Sigmoid colon (tissue), 7 donors: ENCODE measurements around the gene FNIP2. TPM values are rescaled to one million over a fixed set of nuclear protein-coding genes. Genes with fewer than 3 reads are reported as not detected.
"Not testable (repeated sequence)": the region's sequence is repeated elsewhere in the genome, so short reads cannot be mapped to it uniquely, and the experiment has no call there.

Experiments
- DNase-seq: peaks from one replicate; pipeline ENCODE4 v3.0.0-alpha.2; 2019
- H3K27ac ChIP-seq, 4 donors: fragments of 200-600 bp; sonication (generic); one replicate each; pipeline ENCODE4 v1.5.1; 2016 to 2019; ENCODE audit warnings: mild to moderate bottlenecking in 1 of 4
- H3K27me3 ChIP-seq, 3 donors: fragments of 200-600 bp; sonication (generic); one replicate each; pipeline ENCODE4 v1.5.1; 2019; ENCODE audit warnings: mild to moderate bottlenecking in 1 of 3
- H3K36me3 ChIP-seq, 4 donors: fragments of 200-600 bp; sonication (generic); one replicate each; pipeline ENCODE4 v1.5.1; 2016 to 2019
- H3K4me1 ChIP-seq, 4 donors: fragments of 200-600 bp; sonication (generic); one replicate each; pipeline ENCODE4 v1.5.1; 2017 to 2019
- H3K4me3 ChIP-seq, 4 donors: fragments of 200-600 bp; sonication (generic); one replicate each; pipeline ENCODE4 v1.5.1; 2017 to 2019; ENCODE audit warnings: mild to moderate bottlenecking in 2 of 4, moderate library complexity in 1 of 4
- H3K9me3 ChIP-seq, 4 donors: fragments of 200-600 bp in 3 of 4; sonication (generic) in 3 of 4; one replicate each; pipeline versions ENCODE4 v1.5.1 to v1.6.1; 2013 to 2019
- EP300 ChIP-seq, 4 donors: sonication (generic); formaldehyde crosslinking; IDR thresholded peaks; one replicate each; pipeline ENCODE4 v1.6.1; 2017; ENCODE audit warnings: antibody characterized with exemption in 4 of 4
- POLR2A ChIP-seq, 2 donors: fragments of 450-650 bp; IDR thresholded peaks; one replicate each; pipeline ENCODE4 v1.6.1; 2016; ENCODE audit warnings: antibody characterized with exemption in 2 of 2, mild to moderate bottlenecking in 2 of 2, moderate library complexity in 2 of 2
- POLR2AphosphoS5 ChIP-seq, 4 donors: sonication (generic); formaldehyde crosslinking; IDR thresholded peaks; one replicate each; pipeline ENCODE4 v1.6.1; 2017; ENCODE audit warnings: antibody characterized with exemption in 4 of 4
- WGBS, 2 donors: extraction: QIAGEN DNeasy Blood & Tissue Kit; methylation state at CpG; one replicate each; pipeline ENCODE4 v1.1.7; 2013; 5-methylcytosine and 5-hydroxymethylcytosine counted together
- intact Hi-C: fragments of 100-400 bp; cut with DNase I; formaldehyde crosslinking; loops from one replicate; pipeline ENCODE4 v1.15.1; 2023
- polyA plus RNA-seq, 3 donors: library from polyadenylated mRNA; stranded (reverse); fragments of 200-250 nt; gene quantifications; one replicate each; pipeline ENCODE4 v1.2.3, GENCODE V29; 2013
- total RNA-seq, 4 donors: library from RNA; depleted of rRNA; stranded (reverse); fragments of >200 nt; gene quantifications; one replicate each; pipeline ENCODE4 v1.1.0, GENCODE V29; 2016
- TF ChIP-seq, protein P1 (sequence below), 4 experiments: fragments of 450-650 bp in 3 of 4; fragments of 200-600 bp in 1 of 4; IDR thresholded peaks; one replicate each; pipeline ENCODE4 v1.5.1; 2016 to 2019; ENCODE audit warnings: antibody characterized with exemption in 4 of 4, mild to moderate bottlenecking in 3 of 4, moderate library complexity in 2 of 4
- donor health status: healthy with polysubstance abuse.
- donor health status: Bipolar disorder and iron deficiency.
- donor health status: healthy.

The FNIP2 gene
- total and polyA plus RNA-seq, 7 donors = 14.4 to 38.9 (median 35.2) TPM

DNA sequence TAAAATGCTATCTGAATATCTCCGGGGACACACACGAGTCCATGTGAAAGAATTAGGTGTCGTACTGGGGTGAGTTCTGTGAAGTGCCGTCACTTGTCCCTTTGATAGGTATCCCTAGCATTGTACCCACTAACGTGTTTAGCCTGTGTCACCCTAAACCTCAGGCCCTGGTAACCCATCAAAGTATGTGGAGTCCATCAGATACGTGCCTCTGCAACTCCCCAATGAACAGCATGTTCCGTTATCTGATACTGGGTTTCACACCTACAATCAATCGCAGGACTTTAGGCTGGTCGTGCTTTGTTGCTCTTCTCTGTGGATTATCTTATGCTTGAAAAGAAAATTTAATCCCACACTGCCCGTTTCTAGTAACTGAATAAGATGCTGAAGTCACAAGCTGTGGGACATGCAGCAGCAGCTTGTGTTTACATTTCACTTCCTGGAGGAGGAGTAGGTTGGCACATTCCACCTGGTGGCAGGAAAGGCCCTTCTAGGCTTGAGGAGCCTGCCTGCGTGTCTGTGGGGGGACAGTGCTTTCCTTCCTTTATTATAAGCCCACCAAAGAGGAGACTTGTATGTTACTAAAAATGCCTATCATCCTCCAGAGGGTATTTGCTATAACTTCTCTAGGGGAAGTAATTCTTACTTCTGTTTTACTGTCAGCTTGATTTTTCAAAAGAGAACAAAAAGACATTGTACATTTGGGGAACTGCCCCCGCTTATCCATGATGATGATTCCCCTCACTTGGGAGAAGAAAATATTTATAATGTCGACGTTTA is 127.2 kb downstream of the FNIP2 start:
- intact Hi-C loops = no loop called here
- DNase-seq = no peak
- peaks cover 0 to 23% (median 7%) of the 10 kb centered on the region in 4 donors for H3K4me1 ChIP-seq

DNA sequence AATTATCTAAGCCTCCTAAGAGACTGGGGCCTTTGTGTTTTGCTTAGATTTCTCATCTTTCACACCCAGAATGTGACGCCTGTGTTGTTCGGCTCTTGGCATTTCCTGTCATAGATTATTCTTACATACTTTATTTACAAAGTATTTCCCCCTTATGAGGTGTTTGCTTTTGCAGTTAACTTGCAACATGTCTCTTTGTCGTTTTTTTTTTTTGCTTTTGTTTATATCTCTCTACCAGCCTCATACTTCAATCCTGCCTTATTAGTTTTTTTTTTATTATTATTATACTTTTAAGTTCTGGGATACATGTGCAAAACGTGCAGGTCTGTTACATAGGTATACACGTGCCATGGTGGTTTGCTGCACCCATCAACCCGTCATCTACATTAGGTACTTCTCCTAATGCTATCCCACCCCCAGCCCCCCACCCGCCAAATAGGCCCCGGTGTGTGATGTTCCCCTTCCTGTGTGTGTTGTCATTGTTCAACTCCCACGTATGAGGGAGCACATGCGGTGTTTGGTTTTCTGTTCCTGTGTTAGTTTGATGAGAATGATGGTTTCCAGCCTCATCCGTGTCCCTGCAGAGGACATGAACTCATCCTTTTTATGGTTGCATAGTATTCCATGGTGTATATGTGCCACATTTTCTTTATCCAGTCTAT is 127.9 kb downstream of the FNIP2 start:
- DNase-seq = not testable (repeated sequence)
- peaks cover 0 to 28% (median 0%) of the 10 kb centered on the region in 4 donors for H3K36me3 ChIP-seq

More for the DNA sequence above, 127.2 kb downstream of the FNIP2 start:
- no peaks in the 10 kb centered on the region for H3K27me3 ChIP-seq
- peak overlapping the region in 2 of 4 donors; percentile 5 to 22 for H3K27ac ChIP-seq
- no peak overlapping the region for H3K4me3 ChIP-seq
- no peaks in the 10 kb centered on the region for H3K9me3 ChIP-seq
- TF ChIP-seq POLR2AphosphoS5 (IDR thresholded peaks at IDR 0.05) (no peak), POLR2A (IDR thresholded peaks at IDR 0.05) (no peak), EP300 (IDR thresholded peaks at IDR 0.05) (no peak)
- TF ChIP-seq, protein P1, sequence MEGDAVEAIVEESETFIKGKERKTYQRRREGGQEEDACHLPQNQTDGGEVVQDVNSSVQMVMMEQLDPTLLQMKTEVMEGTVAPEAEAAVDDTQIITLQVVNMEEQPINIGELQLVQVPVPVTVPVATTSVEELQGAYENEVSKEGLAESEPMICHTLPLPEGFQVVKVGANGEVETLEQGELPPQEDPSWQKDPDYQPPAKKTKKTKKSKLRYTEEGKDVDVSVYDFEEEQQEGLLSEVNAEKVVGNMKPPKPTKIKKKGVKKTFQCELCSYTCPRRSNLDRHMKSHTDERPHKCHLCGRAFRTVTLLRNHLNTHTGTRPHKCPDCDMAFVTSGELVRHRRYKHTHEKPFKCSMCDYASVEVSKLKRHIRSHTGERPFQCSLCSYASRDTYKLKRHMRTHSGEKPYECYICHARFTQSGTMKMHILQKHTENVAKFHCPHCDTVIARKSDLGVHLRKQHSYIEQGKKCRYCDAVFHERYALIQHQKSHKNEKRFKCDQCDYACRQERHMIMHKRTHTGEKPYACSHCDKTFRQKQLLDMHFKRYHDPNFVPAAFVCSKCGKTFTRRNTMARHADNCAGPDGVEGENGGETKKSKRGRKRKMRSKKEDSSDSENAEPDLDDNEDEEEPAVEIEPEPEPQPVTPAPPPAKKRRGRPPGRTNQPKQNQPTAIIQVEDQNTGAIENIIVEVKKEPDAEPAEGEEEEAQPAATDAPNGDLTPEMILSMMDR (IDR thresholded peaks at IDR 0.05) = no peak
- peaks cover 0 to 32% (median 0%) of the 10 kb centered on the region in 4 donors for H3K36me3 ChIP-seq
- WGBS, 2 donors = 71% methylated on average over 14 of the region's 14 CpGs

DNA sequence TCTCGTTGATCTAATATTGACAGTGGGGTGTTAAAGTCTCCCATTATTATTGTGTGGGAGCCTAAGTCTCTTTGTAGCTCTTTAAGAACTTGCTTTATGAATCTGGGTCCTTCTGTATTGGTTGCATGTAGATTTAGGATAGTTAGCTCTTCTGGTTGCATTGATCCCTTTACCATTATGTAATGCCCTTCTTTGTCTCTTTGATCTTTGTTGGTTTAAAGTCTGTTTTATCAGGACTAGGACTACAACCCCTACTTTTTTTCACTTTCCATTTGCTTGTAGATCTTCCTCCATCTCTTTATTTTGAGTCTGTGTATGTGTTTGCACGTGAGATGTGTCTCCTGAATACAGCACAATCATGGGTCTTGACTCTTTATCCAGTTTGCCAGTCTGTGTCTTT is 131.6 kb downstream of the FNIP2 start:
- Histone ChIP-seq H3K36me3 (peaks cover 0 to 19% (median 2%) of the 10 kb centered on the region in 4 donors), H3K4me1 (peaks cover 0 to 26% (median 9%) of the 10 kb centered on the region in 4 donors)
- WGBS, 2 donors = 95 to 98% methylated on average over 2 of the region's 2 CpGs
- H3K27me3 ChIP-seq, H3K9me3 ChIP-seq, H3K4me3 ChIP-seq, H3K27ac ChIP-seq, intact Hi-C loops, DNase-seq: not testable (repeated sequence)

More for the DNA sequence above, 127.9 kb downstream of the FNIP2 start:
- 84 to 86% methylated on average over 11 of the region's 11 CpGs for whole genome bisulfite sequencing, 2 donors
- peaks cover 0 to 23% (median 6%) of the 10 kb centered on the region in 4 donors for H3K4me1 ChIP-seq
- H3K4me3 ChIP-seq, intact Hi-C loops, H3K27me3 ChIP-seq, H3K9me3 ChIP-seq: not testable (repeated sequence)
- peak overlapping the region in 2 of 4 donors; percentile 5 to 22 for H3K27ac ChIP-seq

DNA sequence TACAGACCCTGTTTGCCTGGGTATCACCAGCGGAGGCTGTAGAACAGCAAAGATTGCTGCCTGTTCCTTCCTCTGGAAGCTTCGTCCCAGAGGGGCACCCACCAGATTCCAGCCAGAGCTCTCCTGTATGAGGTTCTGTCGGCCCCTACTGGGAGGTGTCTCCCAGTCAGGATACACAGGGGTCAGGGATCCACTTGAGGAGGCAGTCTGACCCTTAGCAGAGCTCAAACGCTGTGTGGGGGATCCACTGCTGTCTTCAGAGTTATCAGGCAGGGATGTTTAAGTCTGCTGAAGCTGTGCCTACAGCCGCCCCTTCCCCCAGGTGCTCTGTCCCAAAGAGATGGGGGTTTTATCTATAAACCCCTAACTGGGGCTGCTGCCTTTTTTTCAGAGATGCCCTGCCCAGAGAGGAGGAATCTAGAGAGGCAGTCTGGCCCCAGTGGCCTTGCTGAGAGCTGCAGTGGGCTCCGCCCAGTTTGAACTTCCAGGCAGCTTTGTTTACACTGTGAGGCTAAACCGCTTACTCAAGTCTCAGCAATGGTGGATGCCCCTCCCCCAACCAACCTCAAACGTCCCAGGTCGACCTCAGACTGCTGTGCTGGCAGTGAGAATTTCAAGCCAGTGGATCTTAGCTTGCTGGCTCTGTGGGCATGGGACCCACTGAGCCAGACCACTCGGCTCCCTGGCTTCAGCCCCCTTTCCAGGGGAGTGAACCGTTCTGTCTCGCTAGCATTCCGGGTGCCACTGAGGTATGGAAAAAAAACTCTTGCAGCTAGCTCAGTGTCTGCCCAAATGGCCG is 133.7 kb downstream of the FNIP2 start:
- Histone ChIP-seq H3K36me3 (peaks cover 0 to 11% (median 2%) of the 10 kb centered on the region in 4 donors), H3K4me1 (peaks cover 0 to 19% (median 6%) of the 10 kb centered on the region in 4 donors)
- DNase-seq, H3K4me3 ChIP-seq, H3K9me3 ChIP-seq, intact Hi-C loops, H3K27ac ChIP-seq, H3K27me3 ChIP-seq: not testable (repeated sequence)
- WGBS, 2 donors = 76 to 80% methylated on average over 14 of the region's 14 CpGs

DNA sequence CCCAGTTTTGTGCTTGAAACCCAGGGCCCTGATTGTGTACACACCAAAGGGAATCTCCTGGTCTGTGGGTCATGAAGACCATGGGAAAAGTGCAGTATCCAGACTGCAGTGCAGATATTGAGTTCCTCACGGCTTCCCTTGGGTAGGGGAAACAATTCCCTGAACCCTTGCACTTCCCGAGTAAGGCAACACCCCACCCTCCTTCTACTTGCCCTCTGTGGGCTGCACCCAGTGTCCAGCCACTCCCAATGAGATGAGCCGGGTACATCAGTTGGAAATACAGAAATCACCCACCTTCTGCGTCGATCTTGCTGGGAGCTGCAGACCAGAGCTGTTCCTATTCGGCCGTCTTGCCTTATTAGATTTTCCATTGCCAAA is 134.2 kb downstream of the FNIP2 start:
- Histone ChIP-seq H3K27me3 (no peaks in the 10 kb centered on the region), H3K4me3 (no peak overlapping the region), H3K9me3 (no peaks in the 10 kb centered on the region), H3K4me1 (peaks cover 0 to 19% (median 6%) of the 10 kb centered on the region in 4 donors), H3K36me3 (peaks cover 0 to 11% (median 2%) of the 10 kb centered on the region in 4 donors), H3K27ac (no peak overlapping the region)
- DNase-seq = no peak
- 97 to 98% methylated on average over 7 of the region's 7 CpGs for WGBS, 2 donors
- TF ChIP-seq EP300 (IDR thresholded peaks at IDR 0.05) (no peak), POLR2AphosphoS5 (IDR thresholded peaks at IDR 0.05) (no peak), POLR2A (IDR thresholded peaks at IDR 0.05) (no peak)
- TF ChIP-seq, protein P1 (IDR thresholded peaks at IDR 0.05) = no peak
- intact Hi-C loops = no loop called here
